GM20000 (cell line): Measurements from ENCODE around the gene ABHD2.

Source experiments
- DNase-seq: peaks from one replicate; pipeline ENCODE4 v3.0.0; 2012; ENCODE audit warnings: low spot score
- CTCF ChIP-seq: IDR thresholded peaks from 2 replicates; pipeline ENCODE4 v1.5.1; 2012; ENCODE audit warnings: mild to moderate bottlenecking, control low read depth; ENCODE audit errors: extremely low read depth, missing control alignments

Gene ABHD2

DNA sequence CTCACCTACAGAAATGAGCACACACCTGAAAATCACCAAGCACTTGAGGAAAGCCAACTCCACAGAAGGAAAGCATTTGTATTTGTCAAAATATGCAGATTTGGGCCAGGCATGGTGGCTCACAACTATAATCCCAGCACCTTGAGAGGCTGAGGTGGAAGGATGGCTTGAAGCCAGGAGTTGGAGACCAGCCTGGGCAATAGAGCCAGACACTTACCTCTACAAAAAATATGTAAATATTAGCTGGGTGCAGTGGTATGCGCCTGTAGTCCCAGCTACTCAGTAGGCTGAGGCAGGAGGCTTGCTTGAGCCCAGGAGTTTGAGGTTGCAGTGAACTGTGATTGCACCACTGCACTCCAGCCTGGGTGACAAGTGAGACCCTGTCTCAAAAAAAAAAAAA is 120.8 kb downstream of the ABHD2 start:
- no peak for DNase-seq
- no peak for TF ChIP-seq CTCF

- TF ChIP-seq CTCF = no peak
- DNase-seq = no peak
Measured at GRCh38 chr15:89211678-89212170, 123.5 kb downstream of the ABHD2 start.

- DNase-seq = no peak
- TF ChIP-seq CTCF = no peak
Measured at GRCh38 chr15:89215627-89216026, 127.4 kb downstream of the ABHD2 start.

GRCh38 chr15:89217031-89217430 is 128.8 kb downstream of the ABHD2 start:
- no peak for DNase-seq
- no peak for TF ChIP-seq CTCF

- no peak for TF ChIP-seq CTCF
- DNase-seq = no peak
Measured at GRCh38 chr15:89217686-89218376, 129.6 kb downstream of the ABHD2 start.

DNA sequence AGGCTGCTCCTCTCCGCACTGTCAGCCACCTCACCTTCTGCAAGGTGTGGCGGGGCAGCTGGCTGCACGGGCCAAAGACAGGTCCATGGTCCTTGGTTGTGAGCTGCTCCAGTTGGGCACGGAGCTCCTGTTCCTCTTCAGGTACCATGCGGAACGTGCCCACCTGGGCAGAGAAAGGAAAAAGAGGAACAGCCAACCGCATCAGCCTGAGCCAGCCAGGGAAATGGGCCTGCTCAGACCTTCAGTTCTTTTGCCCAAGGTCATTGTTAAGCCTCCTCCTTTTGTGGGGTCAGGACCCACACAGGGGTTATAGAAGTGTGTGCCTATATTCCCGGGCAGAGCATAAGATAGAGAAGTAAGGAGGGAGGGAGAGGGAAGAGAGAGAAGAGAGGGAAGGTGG is 130.3 kb downstream of the ABHD2 start:
- DNase-seq = no peak
- TF ChIP-seq CTCF = no peak

- no peak for DNase-seq
- no peak for TF ChIP-seq CTCF
Measured at GRCh38 chr15:89221543-89221942, 133.3 kb downstream of the ABHD2 start, which contains the start of gene RLBP1. TSS of gene RLBP1 (minus strand) at chr15:89221579. CDS start at chr15:89218975, 2,604 bp downstream.
